Measurements from ENCODE around the gene SLC6A14. TPM values are rescaled to one million over a fixed set of nuclear protein-coding genes. Genes with fewer than 3 reads are reported as not detected.

SLC6A14 gene
- total and polyA plus RNA-seq, 10 of the 15 experiments (the other 5 are each of a cell fraction or from before 2014, with no cell fraction given): 0.05 TPM; not detected in 9

DNA sequence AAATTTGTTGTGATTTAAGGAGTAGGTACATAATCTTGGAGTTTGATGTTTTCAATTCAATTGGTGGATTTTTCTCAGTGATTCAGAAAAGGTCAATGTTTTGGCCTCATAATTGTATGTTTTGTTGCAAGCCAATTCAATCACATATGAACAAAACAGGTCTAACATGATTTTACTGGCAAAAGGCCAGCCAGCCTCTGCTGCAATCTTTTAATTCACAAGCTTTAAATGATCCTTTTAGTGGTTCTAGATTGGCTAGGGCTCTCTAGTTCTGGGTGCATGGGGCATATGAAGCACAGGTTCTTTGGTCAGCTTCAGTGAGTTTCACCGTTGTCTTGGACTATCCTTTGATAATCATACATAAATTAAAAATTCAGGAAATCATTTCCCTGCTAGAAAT, 19.2 kb upstream of the SLC6A14 start:
- RAD21 ChIA-PET (ENCODE audit: unreplicated experiment): no interaction called here
- Histone ChIP-seq H3K4me2 (ENCODE audit: control insufficient read depth, insufficient read depth) (no peak overlapping the region), H2AFZ (ENCODE audit: control insufficient read depth, low read depth, low read length) (no peak overlapping the region), H3K27me3 (replicated peaks in 1 of 2; ENCODE audit: control insufficient read depth in 2 of 2, insufficient read depth in 2 of 2, low read length in 1 of 2) (no peaks in the 10 kb centered on the region), H3K9ac (ENCODE audit: control insufficient read depth, insufficient read depth, low read length) (no peak overlapping the region), H3K79me2 (ENCODE audit: control insufficient read depth, insufficient read depth, low read length) (no peaks in the 10 kb centered on the region), H3K36me3 (ENCODE audit: control insufficient read depth in 2 of 2, insufficient read depth in 2 of 2, low read length in 1 of 2) (no peaks in the 10 kb centered on the region), H3K4me3 (no peak overlapping the region), H3K4me1 (ENCODE audit: control insufficient read depth, insufficient read depth, low read length) (no peaks in the 10 kb centered on the region), H3K9me3 (replicated peaks; ENCODE audit: control insufficient read depth, insufficient read depth, low read length) (no peaks in the 10 kb centered on the region), H3K27ac (ENCODE audit: control insufficient read depth, insufficient read depth) (no peak overlapping the region), H4K20me1 (ENCODE audit: control insufficient read depth, insufficient read depth) (no peaks in the 10 kb centered on the region)
- no peak for DNase-seq (ENCODE audit: low read depth, low spot score)
- in situ Hi-C loops (cut with MboI): no loop called here
- SMC1A ChIA-PET (ENCODE audit: uncharacterized antibody, unreplicated experiment): no interaction called here
- FAIRE-seq: no peak
- no peak for ATAC-seq
- POLR2A ChIA-PET: no interaction called here
- TF ChIP-seq MYB (IDR thresholded peaks at IDR 0.05; ENCODE audit: borderline replicate concordance, low read depth, low read length): no peak
- no peak for TF ChIP-seq SMAD5 (IDR thresholded peaks at IDR 0.05; ENCODE audit: low read depth)
- no peak for TF ChIP-seq ZSCAN29 (IDR thresholded peaks at IDR 0.05)
- no peak for TF ChIP-seq ZBED1 (IDR thresholded peaks at IDR 0.05; ENCODE audit: borderline replicate concordance)
- no peak for TF ChIP-seq RCOR1 (conservative IDR thresholded peaks at IDR 0.05; ENCODE audit: low read depth, low read length)
- intact Hi-C loops (cut with micrococcal nuclease; ENCODE audit: unreplicated experiment): no loop called here
- no TSS peak for BruUV-seq (replicated peaks)
- WGBS (ENCODE audit: insufficient coverage, insufficient replicate concordance, low lambda C conversion rate, missing lambda C conversion rate): 0% methylated on average over 1 of the region's 1 CpG
- CTCF ChIA-PET: no interaction called here

- no peak for TF ChIP-seq CBX5 (IDR thresholded peaks at IDR 0.05; ENCODE audit: low read depth)
- no peaks in the 10 kb centered on the region for H3K4me1 ChIP-seq (ENCODE audit: control insufficient read depth, insufficient read depth, low read length)
- DNase-seq (ENCODE audit: low read depth, low spot score) (no peak), ATAC-seq (no peak), FAIRE-seq (no peak)
- H3K9ac ChIP-seq (ENCODE audit: control insufficient read depth, insufficient read depth, low read length): no peak overlapping the region
- no peaks in the 10 kb centered on the region for H3K27me3 ChIP-seq (replicated peaks in 1 of 2; ENCODE audit: control insufficient read depth in 2 of 2, insufficient read depth in 2 of 2, low read length in 1 of 2)
- POLR2A ChIA-PET: no interaction called here
- CTCF ChIA-PET: no interaction called here
- RAD21 ChIA-PET (ENCODE audit: unreplicated experiment): no interaction called here
- H3K79me2 ChIP-seq (ENCODE audit: control insufficient read depth, insufficient read depth, low read length): no peaks in the 10 kb centered on the region
- SMC1A ChIA-PET (ENCODE audit: uncharacterized antibody, unreplicated experiment): no interaction called here
- H3K4me3 ChIP-seq: no peak overlapping the region
- no peaks in the 10 kb centered on the region for H3K9me3 ChIP-seq (replicated peaks; ENCODE audit: control insufficient read depth, insufficient read depth, low read length)
- intact Hi-C loops (cut with micrococcal nuclease; ENCODE audit: unreplicated experiment) (no loop called here), in situ Hi-C loops (cut with MboI) (no loop called here)
- no peak overlapping the region for H3K27ac ChIP-seq (ENCODE audit: control insufficient read depth, insufficient read depth)
- no peaks in the 10 kb centered on the region for H3K36me3 ChIP-seq (ENCODE audit: control insufficient read depth in 2 of 2, insufficient read depth in 2 of 2, low read length in 1 of 2)
- WGBS (ENCODE audit: insufficient coverage, insufficient replicate concordance, low lambda C conversion rate, missing lambda C conversion rate): 21% methylated on average over 4 of the region's 4 CpGs
- no peak overlapping the region for H2AFZ ChIP-seq (ENCODE audit: control insufficient read depth, low read depth, low read length)
- H4K20me1 ChIP-seq (ENCODE audit: control insufficient read depth, insufficient read depth): no peaks in the 10 kb centered on the region
- BruUV-seq (replicated peaks): no TSS peak
- no peak overlapping the region for H3K4me2 ChIP-seq (ENCODE audit: control insufficient read depth, insufficient read depth)
Measured at GRCh38 chrX:116417968-116418367, 18.4 kb upstream of the SLC6A14 start.

Measured in GM12878 (cell line).